Muscle layer of colon (tissue), 2 donors: ENCODE measurements around the gene OLFML2B.

Experiments
- H3K27ac ChIP-seq: one replicate; pipeline ENCODE4 v1.7.0; 2013; ENCODE audit warnings: low read depth, mild to moderate bottlenecking, low read length, moderate library complexity
- H3K27me3 ChIP-seq, 2 donors: one replicate each; pipeline ENCODE4 v1.7.0; 2013; ENCODE audit warnings: low read length in 2 of 2, mild to moderate bottlenecking in 2 of 2; ENCODE audit not compliant: insufficient read depth in 2 of 2, control insufficient read depth in 1 of 2
- H3K36me3 ChIP-seq: one replicate; pipeline ENCODE4 v1.7.0; 2013; ENCODE audit warnings: mild to moderate bottlenecking, low read length; ENCODE audit not compliant: insufficient read depth
- H3K4me1 ChIP-seq: one replicate; pipeline ENCODE4 v1.7.0; 2013; ENCODE audit warnings: mild to moderate bottlenecking, low read length; ENCODE audit not compliant: insufficient read depth
- H3K4me3 ChIP-seq, 2 donors: one replicate each; pipeline ENCODE4 v1.7.0; 2013; ENCODE audit warnings: low read length in 2 of 2, low read depth in 1 of 2, mild to moderate bottlenecking in 1 of 2, moderate library complexity in 1 of 2
- H3K9ac ChIP-seq: one replicate; pipeline ENCODE4 v1.7.0; 2013; ENCODE audit warnings: low read length
- H3K9me3 ChIP-seq: one replicate; pipeline ENCODE4 v1.7.0; 2013; ENCODE audit warnings: mild to moderate bottlenecking, low read length
- donor health status: abdominal sarcoma.
- donor health status: Adenocarcinoma of cecum.

OLFML2B gene

DNA sequence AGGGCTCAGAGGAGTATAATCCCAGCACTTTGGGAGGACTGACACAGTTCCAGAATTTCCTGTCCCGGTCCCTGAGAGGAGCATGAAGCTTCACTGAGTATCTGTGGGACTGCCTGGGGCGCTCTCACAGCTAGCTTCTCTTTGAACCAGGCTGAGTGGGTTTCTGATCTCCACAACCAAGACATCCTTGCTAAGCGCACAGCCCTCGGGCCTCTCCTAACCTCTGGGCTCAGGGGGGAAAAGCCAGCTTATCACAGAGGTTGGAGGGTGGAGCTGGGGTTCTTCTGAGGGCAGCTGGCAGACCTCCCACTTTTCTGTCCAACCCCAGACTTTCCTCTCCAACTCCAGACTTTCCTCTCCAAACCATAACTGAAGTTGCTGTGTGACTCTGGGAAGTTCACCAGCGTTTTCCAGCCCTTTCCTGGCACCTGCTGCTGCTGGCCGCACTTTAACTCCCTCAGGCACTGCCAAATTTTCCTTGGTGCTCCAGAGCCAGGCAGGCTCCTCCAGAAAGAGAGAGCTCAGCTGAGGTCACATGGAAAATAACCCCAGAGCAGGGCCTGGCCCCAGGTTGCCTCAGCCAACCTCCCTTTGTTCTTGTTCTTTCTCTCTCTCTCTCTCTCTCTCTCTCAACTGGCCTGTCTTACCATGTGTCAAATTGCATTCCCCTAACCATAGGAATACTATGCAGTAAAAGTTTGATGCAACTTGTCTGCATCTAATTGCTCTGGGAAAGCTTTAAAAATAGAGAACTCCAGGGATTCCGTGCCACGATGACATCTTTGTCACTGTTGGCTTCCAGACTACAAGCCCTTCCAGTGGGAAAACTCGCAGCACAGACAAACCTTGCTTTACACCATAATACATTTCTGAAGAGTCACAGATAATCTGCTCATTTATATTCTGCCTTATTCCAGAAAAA is 49.5 kb downstream of the OLFML2B start:
- H3K36me3 ChIP-seq: no peaks in the 10 kb centered on the region
- peak overlapping the region; percentile 74 for H3K27ac ChIP-seq
- H3K4me1 ChIP-seq: peaks cover 18% of the 10 kb centered on the region
- no peak overlapping the region for H3K4me3 ChIP-seq
- no peaks in the 10 kb centered on the region for H3K27me3 ChIP-seq
- H3K9ac ChIP-seq: no peak overlapping the region
- no peaks in the 10 kb centered on the region for H3K9me3 ChIP-seq

DNA sequence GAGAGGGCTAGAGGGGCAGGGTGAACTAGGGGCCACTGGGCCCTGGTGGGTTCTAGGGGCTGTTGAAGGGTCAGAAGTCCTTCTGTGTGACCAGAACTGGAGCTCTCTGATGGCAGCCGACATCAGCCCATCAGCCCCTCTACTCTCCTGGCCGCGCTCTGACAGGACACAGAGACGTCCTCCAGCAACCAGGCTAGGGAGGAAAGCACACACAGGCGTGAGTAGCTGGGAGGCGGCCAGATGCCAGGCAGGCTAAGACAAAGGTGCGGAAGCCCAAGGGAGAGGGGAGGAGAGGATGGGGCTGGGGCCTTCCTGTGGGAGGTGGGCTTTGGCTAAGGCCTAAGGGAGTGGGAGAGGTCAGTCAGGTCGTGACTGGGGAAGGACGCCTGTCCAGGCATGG is 50.8 kb downstream of the OLFML2B start:
- no peaks in the 10 kb centered on the region for H3K27me3 ChIP-seq
- no peak overlapping the region for H3K9ac ChIP-seq
- H3K9me3 ChIP-seq: no peaks in the 10 kb centered on the region
- no peaks in the 10 kb centered on the region for H3K36me3 ChIP-seq
- H3K4me1 ChIP-seq: peaks cover 18% of the 10 kb centered on the region
- no peak overlapping the region for H3K4me3 ChIP-seq
- no peak overlapping the region for H3K27ac ChIP-seq

DNA sequence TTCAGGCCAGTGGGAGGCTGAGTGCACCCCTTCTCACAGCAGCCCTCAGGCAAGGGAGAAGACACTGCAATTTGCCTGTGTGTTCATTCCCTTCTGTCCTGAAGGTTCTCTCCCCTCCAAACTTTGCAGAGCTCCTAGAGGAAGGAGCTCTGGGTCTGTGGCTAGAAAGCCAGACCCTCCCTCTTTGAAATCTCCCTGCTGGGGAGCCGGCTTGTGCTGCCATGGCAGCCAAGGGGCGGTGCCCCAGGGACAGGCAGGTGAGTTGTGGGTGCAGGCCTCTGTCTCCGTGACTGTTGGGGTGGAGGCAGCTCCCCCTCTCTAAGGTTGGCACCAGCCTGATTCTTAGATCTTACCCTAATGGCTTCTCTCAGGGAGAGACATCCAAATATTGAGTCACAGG is 53.0 kb downstream of the OLFML2B start:
- H3K4me3 ChIP-seq: no peak overlapping the region
- H3K27ac ChIP-seq: no peak overlapping the region
- H3K9ac ChIP-seq: no peak overlapping the region
- H3K36me3 ChIP-seq: no peaks in the 10 kb centered on the region
- no peaks in the 10 kb centered on the region for H3K9me3 ChIP-seq
- H3K27me3 ChIP-seq: no peaks in the 10 kb centered on the region
- peaks cover 18% of the 10 kb centered on the region for H3K4me1 ChIP-seq

DNA sequence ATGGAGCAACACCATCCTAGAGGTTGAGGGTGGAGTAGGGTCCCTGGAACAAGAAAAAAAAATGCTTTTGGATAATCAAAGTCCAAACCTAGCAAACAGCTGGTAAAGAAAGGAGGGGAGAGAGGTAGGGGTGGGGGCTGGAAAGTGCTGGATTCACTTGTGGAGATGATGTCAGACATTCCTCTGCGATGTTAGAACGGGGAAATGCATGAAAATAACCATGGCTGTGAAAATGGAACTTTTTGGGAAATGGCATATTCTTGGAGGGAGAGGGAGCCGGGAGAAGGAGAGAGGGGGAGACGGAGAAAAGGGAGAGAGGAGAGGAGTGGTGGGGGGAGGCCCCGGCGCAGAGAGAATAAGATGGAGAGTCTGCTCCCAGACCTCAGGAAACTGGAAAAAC is 53.6 kb downstream of the OLFML2B start:
- Histone ChIP-seq H3K4me1 (peaks cover 18% of the 10 kb centered on the region), H3K9me3 (no peaks in the 10 kb centered on the region), H3K27ac (no peak overlapping the region), H3K4me3 (no peak overlapping the region), H3K9ac (no peak overlapping the region), H3K36me3 (no peaks in the 10 kb centered on the region), H3K27me3 (no peaks in the 10 kb centered on the region)

DNA sequence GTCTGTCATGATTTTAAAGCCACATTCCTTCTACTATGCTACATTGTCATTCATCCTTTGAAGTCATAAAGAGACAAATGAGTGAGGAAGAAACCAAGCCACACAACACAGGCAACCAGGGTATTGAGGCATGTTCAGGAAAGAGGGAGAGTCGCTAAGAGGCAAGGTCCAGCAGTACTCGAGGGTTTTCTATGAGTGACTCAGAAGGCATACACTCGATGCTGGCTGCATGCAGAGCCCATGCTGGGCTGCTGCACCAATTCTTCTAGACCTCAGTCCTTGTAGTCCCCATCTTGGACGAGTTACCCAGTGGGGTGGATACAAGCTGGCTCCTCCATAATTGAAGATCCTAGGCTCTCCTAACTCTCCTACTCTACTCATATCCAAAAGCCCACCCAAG is 57.6 kb downstream of the OLFML2B start:
- peaks cover 5% of the 10 kb centered on the region for H3K4me1 ChIP-seq
- H3K4me3 ChIP-seq: no peak overlapping the region
- H3K9me3 ChIP-seq: no peaks in the 10 kb centered on the region
- H3K36me3 ChIP-seq: no peaks in the 10 kb centered on the region
- H3K9ac ChIP-seq: no peak overlapping the region
- H3K27ac ChIP-seq: no peak overlapping the region
- H3K27me3 ChIP-seq: no peaks in the 10 kb centered on the region

DNA sequence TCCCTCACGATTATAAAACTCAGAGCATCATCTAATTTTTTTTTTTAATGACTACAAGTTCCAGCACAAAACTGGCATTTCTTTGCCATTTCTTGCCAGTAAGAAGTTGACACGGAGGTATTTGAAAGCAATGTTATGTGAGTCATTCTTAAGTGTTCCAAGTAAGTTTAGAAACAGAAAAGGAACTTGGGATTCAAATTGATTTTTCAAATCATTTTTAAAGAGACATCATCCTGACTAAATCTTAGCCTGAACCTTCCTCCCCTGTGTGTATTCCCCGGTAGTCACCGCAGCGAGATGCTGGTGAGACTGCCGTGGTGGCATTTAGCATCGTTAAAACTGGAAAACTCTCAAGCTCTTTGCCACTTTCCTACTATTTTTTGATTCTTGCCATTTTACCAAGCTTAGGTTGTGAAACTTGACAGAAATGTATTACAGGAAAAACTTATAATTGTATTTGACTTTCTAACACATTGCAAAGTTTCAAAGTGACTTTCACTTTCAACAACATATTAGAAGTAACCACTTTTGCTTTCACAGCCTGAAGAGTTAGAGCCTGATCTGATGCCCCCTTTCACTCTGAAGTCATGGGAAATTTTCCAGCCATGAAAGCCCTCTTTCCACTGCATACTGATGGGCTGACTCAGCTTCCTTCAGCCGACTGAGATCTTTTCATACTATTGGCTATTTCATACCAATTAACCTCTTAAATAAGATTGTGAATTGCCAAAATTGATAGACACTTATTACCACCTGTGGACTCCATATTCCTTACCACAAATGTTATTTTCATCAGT is 61.4 kb downstream of the OLFML2B start:
- H3K4me3 ChIP-seq: peak overlapping the region in 1 of 2 donors; percentile 39
- no peaks in the 10 kb centered on the region for H3K27me3 ChIP-seq
- H3K9me3 ChIP-seq: no peaks in the 10 kb centered on the region
- H3K27ac ChIP-seq: no peak overlapping the region
- peaks cover 9% of the 10 kb centered on the region for H3K36me3 ChIP-seq
- peaks cover 5% of the 10 kb centered on the region for H3K4me1 ChIP-seq
- H3K9ac ChIP-seq: peak overlapping the region; percentile 7

DNA sequence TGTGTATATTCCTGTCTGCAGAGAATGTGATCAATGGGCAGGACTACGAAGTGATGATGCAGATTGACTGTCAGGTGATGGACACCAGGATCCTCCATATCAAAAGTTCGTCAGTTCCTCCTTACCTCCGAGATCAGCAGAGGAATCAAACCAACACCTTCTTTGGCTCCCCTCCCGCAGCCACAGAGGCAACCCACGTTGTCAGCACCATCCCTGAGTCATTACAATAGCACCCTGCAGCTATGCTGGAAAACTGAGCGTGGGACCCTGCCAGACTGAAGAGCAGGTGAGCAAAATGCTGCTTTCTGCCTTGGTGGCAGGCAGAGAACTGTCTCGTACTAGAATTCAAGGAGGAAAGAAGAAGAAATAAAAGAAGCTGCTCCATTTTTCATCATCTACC is 65.2 kb downstream of the OLFML2B start:
- Histone ChIP-seq H3K4me1 (peaks cover 21% of the 10 kb centered on the region), H3K4me3 (no peak overlapping the region), H3K36me3 (peaks cover 9% of the 10 kb centered on the region), H3K27ac (no peak overlapping the region), H3K9me3 (no peaks in the 10 kb centered on the region), H3K9ac (no peak overlapping the region), H3K27me3 (no peaks in the 10 kb centered on the region)

DNA sequence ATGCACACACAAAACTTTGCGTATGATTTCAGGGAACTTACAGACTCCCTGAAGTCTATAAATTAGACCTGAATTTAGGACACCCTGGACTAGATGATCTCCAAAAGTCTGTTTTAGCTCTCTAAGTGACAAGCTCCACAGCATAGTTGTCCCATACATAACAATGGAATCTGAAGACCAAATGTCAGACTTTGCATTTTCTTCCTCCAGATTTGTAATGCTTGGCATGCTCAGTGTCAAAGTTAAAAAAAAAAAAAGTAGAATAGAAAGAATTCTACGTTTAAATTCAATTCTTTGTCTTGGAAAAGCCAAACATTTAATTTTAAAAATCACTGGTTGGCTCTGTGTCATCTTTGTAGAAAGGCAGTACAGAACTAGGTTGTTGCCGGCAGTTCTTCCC is 66.7 kb downstream of the OLFML2B start:
- no peaks in the 10 kb centered on the region for H3K27me3 ChIP-seq
- no peaks in the 10 kb centered on the region for H3K9me3 ChIP-seq
- no peak overlapping the region for H3K9ac ChIP-seq
- no peak overlapping the region for H3K27ac ChIP-seq
- H3K4me1 ChIP-seq: peaks cover 20% of the 10 kb centered on the region
- H3K4me3 ChIP-seq: no peak overlapping the region
- peaks cover 9% of the 10 kb centered on the region for H3K36me3 ChIP-seq

DNA sequence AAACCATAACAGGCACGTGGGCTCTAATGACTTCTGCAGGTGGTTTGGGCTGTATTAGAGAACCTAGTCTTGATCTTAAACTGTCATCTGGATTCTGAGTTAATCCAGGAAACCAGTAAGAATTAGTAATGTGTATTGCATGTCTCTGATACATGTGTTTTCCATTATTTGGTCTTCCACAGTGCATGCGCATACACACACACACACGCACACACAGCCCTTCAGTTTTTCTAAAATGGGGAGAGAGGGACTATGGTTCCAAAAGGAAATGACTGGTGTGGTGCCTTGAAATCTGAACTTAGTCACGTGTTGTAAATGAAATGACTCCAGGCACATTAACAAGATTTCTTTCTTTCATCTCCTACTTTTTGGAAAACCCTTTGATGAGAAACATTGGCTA is 67.6 kb downstream of the OLFML2B start:
- peaks cover 9% of the 10 kb centered on the region for H3K36me3 ChIP-seq
- no peak overlapping the region for H3K9ac ChIP-seq
- H3K9me3 ChIP-seq: no peaks in the 10 kb centered on the region
- H3K27ac ChIP-seq: no peak overlapping the region
- no peak overlapping the region for H3K4me3 ChIP-seq
- peaks cover 16% of the 10 kb centered on the region for H3K4me1 ChIP-seq
- no peaks in the 10 kb centered on the region for H3K27me3 ChIP-seq

DNA sequence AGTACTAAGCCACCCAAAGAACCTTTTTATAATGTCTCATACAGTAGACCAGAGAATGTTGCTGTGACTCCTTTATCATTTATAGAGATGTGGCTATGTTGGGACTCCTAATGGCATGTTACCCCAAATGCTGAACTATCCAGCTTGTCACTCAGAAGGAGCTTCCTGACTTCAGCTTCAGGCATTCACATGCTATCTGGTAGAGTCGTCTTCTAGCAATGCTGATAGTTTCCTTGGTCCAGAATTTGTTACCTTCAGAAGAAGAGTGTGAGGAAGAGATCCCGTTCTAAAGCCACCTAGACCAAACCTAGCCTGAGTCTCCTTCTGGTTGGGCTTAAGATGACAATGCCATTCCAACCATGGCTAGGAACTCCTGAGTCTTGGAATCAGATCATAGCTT is 68.1 kb downstream of the OLFML2B start:
- Histone ChIP-seq H3K27me3 (no peaks in the 10 kb centered on the region), H3K4me3 (no peak overlapping the region), H3K4me1 (peaks cover 20% of the 10 kb centered on the region), H3K9ac (no peak overlapping the region), H3K27ac (no peak overlapping the region), H3K9me3 (no peaks in the 10 kb centered on the region), H3K36me3 (peaks cover 9% of the 10 kb centered on the region)

DNA sequence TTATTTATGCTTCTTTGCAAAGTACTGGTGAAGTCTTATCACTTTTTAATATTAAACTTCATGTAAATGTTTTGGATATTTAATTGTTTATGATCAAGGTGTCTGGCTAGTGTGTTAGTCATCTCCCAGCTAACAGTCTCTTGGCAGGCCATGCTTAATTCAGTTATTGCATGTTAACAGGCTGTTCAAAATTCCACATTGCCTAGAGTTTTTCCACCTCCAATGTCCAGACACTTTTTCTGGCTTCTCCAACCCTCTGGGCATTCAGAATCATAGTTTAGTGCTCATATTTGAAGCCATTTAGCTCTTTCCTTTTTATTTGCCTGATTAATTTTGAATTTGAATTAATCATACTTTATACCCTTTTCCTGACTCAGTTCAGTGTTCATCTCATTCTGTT is 69.2 kb downstream of the OLFML2B start:
- Histone ChIP-seq H3K9ac (no peak overlapping the region), H3K36me3 (peaks cover 9% of the 10 kb centered on the region), H3K4me1 (peaks cover 31% of the 10 kb centered on the region), H3K27me3 (no peaks in the 10 kb centered on the region), H3K4me3 (no peak overlapping the region), H3K9me3 (no peaks in the 10 kb centered on the region), H3K27ac (peak overlapping the region; percentile 27)
